GM12878 (cell line): Measurements from ENCODE around the gene PRSS1. TPM values are rescaled to one million over a fixed set of nuclear protein-coding genes. Genes with fewer than 3 reads are reported as not detected.
A peak's percentile ranks its signal among the peaks of the same experiment; 100 is the strongest.

Experiments
- ATAC-seq: fragments of 200-7000 bp; cut with Tn5 transposase; 3 replicates; pipeline ENCODE4 v1.9.1; 2020; ENCODE audit warnings: mild to moderate bottlenecking, moderate library complexity
- BruUV-seq: library from RNA; stranded (reverse); fragments of 400-500 nt; replicated peaks from 2 replicates; lab custom pipeline; 2021; lab: Mats Ljungman, UMichigan
- CTCF ChIA-PET: fragments of 300-600 bp; sonication (Branson Sonifier 250); formaldehyde crosslinking; extraction: SDS; loops from one replicate; lab custom pipeline; 2021; ENCODE audit warnings: inconsistent platforms; lab: Yijun Ruan, JAX
- POLR2A ChIA-PET: fragments of 350-600 bp; formaldehyde crosslinking; extraction: SDS; loops from one replicate; lab custom pipeline; 2021; ENCODE audit warnings: inconsistent platforms; lab: Charles Lee
- RAD21 ChIA-PET: fragments of 300-600 bp; sonication (Branson Sonifier 250); formaldehyde crosslinking; loops from one replicate; lab custom pipeline; 2023; ENCODE audit warnings: antibody characterized with exemption; ENCODE audit not compliant: unreplicated experiment; lab: Charles Lee
- SMC1A ChIA-PET: fragments of 300-600 bp; sonication (Branson Sonifier 250); formaldehyde crosslinking; loops from one replicate; lab custom pipeline; 2023; ENCODE audit not compliant: unreplicated experiment, uncharacterized antibody; lab: Charles Lee
- DNase-seq: peaks from one replicate; pipeline ENCODE4 v3.0.0-alpha.2; 2011; ENCODE audit warnings: low read depth, low spot score
- FAIRE-seq: peaks from 3 replicates; lab custom pipeline; 2011; peaks lifted over from hg19 to GRCh38; lab: Jason Lieb, UNC
- H2AFZ ChIP-seq: 2 replicates; pipeline ENCODE4 v1.6.0; 2011; ENCODE audit warnings: low read depth, low read length, control low read depth; ENCODE audit not compliant: control insufficient read depth
- H3K27ac ChIP-seq: 2 replicates; pipeline ENCODE4 v1.5.1; 2011; ENCODE audit warnings: control low read depth; ENCODE audit not compliant: control insufficient read depth, insufficient read depth
- H3K27me3 ChIP-seq, 2 experiments: replicated peaks in 1 of 2; 2 replicates each; pipeline versions ENCODE4 v1.6.0 to v1.6.1; 2011; ENCODE audit warnings: low read length in 1 of 2; ENCODE audit not compliant: control insufficient read depth in 2 of 2, insufficient read depth in 2 of 2
- H3K36me3 ChIP-seq, 2 experiments: 2 replicates each; pipeline ENCODE4 v1.5.1; 2011; ENCODE audit warnings: low read length in 1 of 2; ENCODE audit not compliant: control insufficient read depth in 2 of 2, insufficient read depth in 2 of 2
- H3K4me1 ChIP-seq: 2 replicates; pipeline ENCODE4 v1.6.1; 2011; ENCODE audit warnings: mild to moderate bottlenecking, low read length, moderate library complexity, mixed read lengths; ENCODE audit not compliant: control insufficient read depth, insufficient read depth
- H3K4me2 ChIP-seq: 2 replicates; pipeline ENCODE4 v1.6.0; 2011; ENCODE audit warnings: control low read depth; ENCODE audit not compliant: control insufficient read depth, insufficient read depth
- H3K4me3 ChIP-seq: fragments of 200-600 bp; sonication (generic); 2 replicates; pipeline ENCODE4 v1.5.1; 2016
- H3K79me2 ChIP-seq: 2 replicates; pipeline ENCODE4 v1.6.0; 2011; ENCODE audit warnings: low read length; ENCODE audit not compliant: control insufficient read depth, insufficient read depth
- H3K9ac ChIP-seq: 2 replicates; pipeline ENCODE4 v1.8.0; 2011; ENCODE audit warnings: low read length, control low read depth, mixed read lengths; ENCODE audit not compliant: control insufficient read depth, insufficient read depth
- H3K9me3 ChIP-seq: replicated peaks from 3 replicates; pipeline ENCODE4 v1.5.1; 2011; ENCODE audit warnings: mild to moderate bottlenecking, low read length; ENCODE audit not compliant: control insufficient read depth, insufficient read depth
- H4K20me1 ChIP-seq: 2 replicates; pipeline ENCODE4 v1.6.0; 2011; ENCODE audit not compliant: control insufficient read depth, insufficient read depth
- CBFB ChIP-seq: IDR thresholded peaks from 2 replicates; pipeline ENCODE4 v1.6.1; 2016; ENCODE audit warnings: antibody characterized with exemption, low read depth
- FOXM1 ChIP-seq: IDR thresholded peaks from 2 replicates; pipeline ENCODE4 v1.6.1; 2012; ENCODE audit warnings: low read depth, mild to moderate bottlenecking, inconsistent platforms, low read length, moderate library complexity
- IRF4 ChIP-seq: IDR thresholded peaks from 2 replicates; pipeline ENCODE4 v1.6.1; 2011; ENCODE audit warnings: low read depth, low read length
- MEF2A ChIP-seq: IDR thresholded peaks from 2 replicates; pipeline ENCODE4 v1.6.1; 2011; ENCODE audit warnings: low read depth, mild to moderate bottlenecking, low read length, moderate library complexity; ENCODE audit not compliant: insufficient read depth
- NRF1 ChIP-seq: conservative IDR thresholded peaks from 2 replicates; pipeline ENCODE4 v1.6.1; 2011; ENCODE audit warnings: mild to moderate bottlenecking, low read depth, low read length, improper control_type of control experiment
- PAX8 ChIP-seq: fragments of 450-650 bp; IDR thresholded peaks from 2 replicates; pipeline ENCODE4 v1.6.1; 2017; ENCODE audit warnings: mild to moderate bottlenecking, moderate library complexity
- PML ChIP-seq: IDR thresholded peaks from 2 replicates; pipeline ENCODE4 v1.6.1; 2012; ENCODE audit warnings: low read length, inconsistent platforms
- POU2F2 ChIP-seq: IDR thresholded peaks from 3 replicates; pipeline ENCODE4 v1.6.1; 2011; ENCODE audit warnings: low read depth, mild to moderate bottlenecking, low read length, borderline replicate concordance
- RAD51 ChIP-seq: fragments of 450-650 bp; IDR thresholded peaks from 2 replicates; pipeline ENCODE4 v1.6.1; 2016; ENCODE audit warnings: moderate library complexity, mild to moderate bottlenecking, inconsistent platforms
- RFX5 ChIP-seq: IDR thresholded peaks from 2 replicates; pipeline ENCODE4 v1.6.1; 2011; ENCODE audit warnings: low read depth, low read length, improper control_type of control experiment
- RUNX3 ChIP-seq: IDR thresholded peaks from 2 replicates; pipeline ENCODE4 v1.6.1; 2012; ENCODE audit warnings: low read length, inconsistent platforms
- SMC3 ChIP-seq: IDR thresholded peaks from 2 replicates; pipeline ENCODE4 v1.6.1; 2011; ENCODE audit warnings: low read length, improper control_type of control experiment, borderline replicate concordance
- SREBF1 ChIP-seq: IDR thresholded peaks from 2 replicates; pipeline ENCODE4 v1.6.1; 2012; ENCODE audit warnings: mild to moderate bottlenecking, low read length
- ZNF24 ChIP-seq: fragments of 450-650 bp; IDR thresholded peaks from 2 replicates; pipeline ENCODE4 v1.6.1; 2017; ENCODE audit warnings: antibody characterized with exemption, mild to moderate bottlenecking
- WGBS: methylation state at CpG from one replicate; pipeline ENCODE4 v1.1.6; 2016; ENCODE audit warnings: low lambda C conversion rate; ENCODE audit not compliant: insufficient replicate concordance, insufficient coverage; ENCODE audit errors: missing lambda C conversion rate; 5-methylcytosine and 5-hydroxymethylcytosine counted together
- in situ Hi-C: fragments of 300-500 bp; cut with MboI; formaldehyde crosslinking; loops from 9 replicates; pipeline ENCODE4 v1.14.3; 2018; ENCODE audit warnings: mixed read lengths
- intact Hi-C: fragments of 100-400 bp; cut with micrococcal nuclease; formaldehyde crosslinking; loops from one replicate; pipeline ENCODE4 v1.14.2; 2022; ENCODE audit not compliant: unreplicated experiment
- polyA plus RNA-seq, 11 experiments: library from polyadenylated mRNA; depleted of rRNA in 4 of 11; unstranded in 6 of 11; stranded (reverse) in 5 of 11; fragments of >200 nt; fragmentation: Nextera tagmentation in 4 of 11; fragmentation: Illumina TruSeq in 1 of 11; extraction: Ambion mirVana in 4 of 11; extraction: Trizol in 1 of 11; gene quantifications; 1 replicate in 1 of 11; 2 replicates in 10 of 11; pipeline versions ENCODE4 v1.2.1 to v1.2.3, GENCODE V29; 2011 to 2016; ENCODE audit warnings: inconsistent platforms in 2 of 11, missing spikeins in 2 of 11, low read depth in 1 of 11
- total RNA-seq, 4 experiments: library from RNA; depleted of rRNA in 3 of 4; stranded (reverse); fragments of >200 nt in 3 of 4; fragmentation: Illumina TruSeq in 1 of 4; extraction: Trizol in 1 of 4; gene quantifications; 2 replicates each; pipeline versions ENCODE4 v1.2.1 to v1.2.3, GENCODE V29; 2013 to 2021
- TF ChIP-seq, protein P1 (sequence below): fragments of 450-650 bp; formaldehyde crosslinking; IDR thresholded peaks from 2 replicates; pipeline ENCODE4 v1.4.0; 2020; ENCODE audit warnings: mild to moderate bottlenecking, moderate library complexity
- TF ChIP-seq, protein P2 (sequence below), 3 experiments: IDR thresholded peaks in 2 of 3; conservative IDR thresholded peaks in 1 of 3; 2 replicates each; pipeline ENCODE4 v1.5.1; 2011; ENCODE audit warnings: low read depth in 3 of 3, low read length in 3 of 3, mild to moderate bottlenecking in 3 of 3, control low read depth in 2 of 3, moderate library complexity in 2 of 3, inconsistent platforms in 1 of 3, mixed read lengths in 1 of 3; ENCODE audit not compliant: control insufficient read depth in 2 of 3, insufficient read depth in 1 of 3; ENCODE audit errors: extremely low read depth in 1 of 3
- TF ChIP-seq, protein P3 (sequence below): fragments of 450-650 bp; IDR thresholded peaks from 2 replicates; pipeline ENCODE4 v1.6.1; 2018; ENCODE audit warnings: borderline replicate concordance, mild to moderate bottlenecking; ENCODE audit not compliant: partially characterized antibody

The PRSS1 gene
- total and polyA plus RNA-seq, 10 of the 15 experiments (the other 5 are each of a cell fraction or from before 2014, with no cell fraction given): 11.9 TPM; not detected in 9

DNA sequence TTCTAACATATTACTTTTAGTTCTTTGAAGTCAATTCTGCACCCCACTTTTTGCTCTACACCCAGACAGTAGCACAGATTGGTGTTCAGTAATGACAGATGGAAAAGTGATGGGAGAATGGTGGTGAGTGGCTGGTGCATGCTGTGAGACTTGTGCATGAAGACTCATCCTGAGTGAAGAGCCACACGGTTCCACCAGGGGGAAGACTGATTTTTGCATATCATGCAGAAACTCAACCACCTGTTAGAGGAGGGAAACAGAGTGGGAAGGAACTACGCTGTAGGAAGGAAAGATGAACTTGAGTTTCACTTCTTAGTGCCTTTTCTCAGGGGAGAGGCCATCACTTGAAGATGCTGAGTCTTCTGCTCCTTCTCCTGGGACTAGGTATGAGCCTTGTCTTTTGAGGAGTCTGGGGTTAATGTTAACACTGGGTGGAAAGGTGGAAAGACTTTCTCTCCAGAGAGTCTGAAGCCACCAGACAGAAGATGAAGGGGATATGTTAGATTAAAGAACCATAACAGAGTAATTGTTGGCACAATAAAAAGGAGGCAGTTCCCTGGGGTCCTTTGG, 9.3 kb upstream of the PRSS1 start:
- FAIRE-seq (peak; percentile 86), ATAC-seq (peak; percentile 89), DNase-seq (no peak)
- H3K4me3 ChIP-seq: no peak overlapping the region
- ChIA-PET CTCF (interaction anchor here (0.9 to 1.7 kb wide), 4 partner anchors 43 to 73 kb away, joined by 4 to 9 read pairs (median 6); no protein-coding TSS in a partner anchor), POLR2A (no interaction called here), SMC1A (interaction anchor here (0.9 kb wide), 1 partner anchor 69 kb away, joined by 3 read pairs; no protein-coding TSS in a partner anchor), RAD21 (interaction anchor here (1.0 kb wide), 1 partner anchor 43 kb away, joined by 3 read pairs; no protein-coding TSS in a partner anchor)
- peaks cover 3% of the 10 kb centered on the region; the same call in 1 of the 2 replicates for H3K4me1 ChIP-seq
- H3K27me3 ChIP-seq: 0 out of 4 replicates have a peak, but pooled peaks cover 0 to under 1% of the 10 kb centered on the region in 2 experiments
- 0% methylated on average over 2 of the region's 2 CpGs for WGBS
- no peaks in the 10 kb centered on the region for H3K79me2 ChIP-seq
- H3K9ac ChIP-seq: no peak overlapping the region
- intact Hi-C loops (no loop called here), in situ Hi-C loops (no loop called here)
- 0 out of 2 replicates have a peak overlapping the region, but pooled peaks have one; percentile 13 for H3K4me2 ChIP-seq
- no peak overlapping the region for H3K27ac ChIP-seq
- BruUV-seq: no TSS peak
- no peak overlapping the region for H2AFZ ChIP-seq
- H3K9me3 ChIP-seq: no peaks in the 10 kb centered on the region
- no peaks in the 10 kb centered on the region for H3K36me3 ChIP-seq
- no peaks in the 10 kb centered on the region for H4K20me1 ChIP-seq
- no peak for TF ChIP-seq NRF1
- no peak for TF ChIP-seq RUNX3
- TF ChIP-seq RAD51: no peak
- TF ChIP-seq, protein P1, sequence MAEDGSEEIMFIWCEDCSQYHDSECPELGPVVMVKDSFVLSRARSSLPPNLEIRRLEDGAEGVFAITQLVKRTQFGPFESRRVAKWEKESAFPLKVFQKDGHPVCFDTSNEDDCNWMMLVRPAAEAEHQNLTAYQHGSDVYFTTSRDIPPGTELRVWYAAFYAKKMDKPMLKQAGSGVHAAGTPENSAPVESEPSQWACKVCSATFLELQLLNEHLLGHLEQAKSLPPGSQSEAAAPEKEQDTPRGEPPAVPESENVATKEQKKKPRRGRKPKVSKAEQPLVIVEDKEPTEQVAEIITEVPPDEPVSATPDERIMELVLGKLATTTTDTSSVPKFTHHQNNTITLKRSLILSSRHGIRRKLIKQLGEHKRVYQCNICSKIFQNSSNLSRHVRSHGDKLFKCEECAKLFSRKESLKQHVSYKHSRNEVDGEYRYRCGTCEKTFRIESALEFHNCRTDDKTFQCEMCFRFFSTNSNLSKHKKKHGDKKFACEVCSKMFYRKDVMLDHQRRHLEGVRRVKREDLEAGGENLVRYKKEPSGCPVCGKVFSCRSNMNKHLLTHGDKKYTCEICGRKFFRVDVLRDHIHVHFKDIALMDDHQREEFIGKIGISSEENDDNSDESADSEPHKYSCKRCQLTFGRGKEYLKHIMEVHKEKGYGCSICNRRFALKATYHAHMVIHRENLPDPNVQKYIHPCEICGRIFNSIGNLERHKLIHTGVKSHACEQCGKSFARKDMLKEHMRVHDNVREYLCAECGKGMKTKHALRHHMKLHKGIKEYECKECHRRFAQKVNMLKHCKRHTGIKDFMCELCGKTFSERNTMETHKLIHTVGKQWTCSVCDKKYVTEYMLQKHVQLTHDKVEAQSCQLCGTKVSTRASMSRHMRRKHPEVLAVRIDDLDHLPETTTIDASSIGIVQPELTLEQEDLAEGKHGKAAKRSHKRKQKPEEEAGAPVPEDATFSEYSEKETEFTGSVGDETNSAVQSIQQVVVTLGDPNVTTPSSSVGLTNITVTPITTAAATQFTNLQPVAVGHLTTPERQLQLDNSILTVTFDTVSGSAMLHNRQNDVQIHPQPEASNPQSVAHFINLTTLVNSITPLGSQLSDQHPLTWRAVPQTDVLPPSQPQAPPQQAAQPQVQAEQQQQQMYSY (CRISPR knock-in tag): no peak
- no peak for TF ChIP-seq ZNF24
- TF ChIP-seq, protein P2, sequence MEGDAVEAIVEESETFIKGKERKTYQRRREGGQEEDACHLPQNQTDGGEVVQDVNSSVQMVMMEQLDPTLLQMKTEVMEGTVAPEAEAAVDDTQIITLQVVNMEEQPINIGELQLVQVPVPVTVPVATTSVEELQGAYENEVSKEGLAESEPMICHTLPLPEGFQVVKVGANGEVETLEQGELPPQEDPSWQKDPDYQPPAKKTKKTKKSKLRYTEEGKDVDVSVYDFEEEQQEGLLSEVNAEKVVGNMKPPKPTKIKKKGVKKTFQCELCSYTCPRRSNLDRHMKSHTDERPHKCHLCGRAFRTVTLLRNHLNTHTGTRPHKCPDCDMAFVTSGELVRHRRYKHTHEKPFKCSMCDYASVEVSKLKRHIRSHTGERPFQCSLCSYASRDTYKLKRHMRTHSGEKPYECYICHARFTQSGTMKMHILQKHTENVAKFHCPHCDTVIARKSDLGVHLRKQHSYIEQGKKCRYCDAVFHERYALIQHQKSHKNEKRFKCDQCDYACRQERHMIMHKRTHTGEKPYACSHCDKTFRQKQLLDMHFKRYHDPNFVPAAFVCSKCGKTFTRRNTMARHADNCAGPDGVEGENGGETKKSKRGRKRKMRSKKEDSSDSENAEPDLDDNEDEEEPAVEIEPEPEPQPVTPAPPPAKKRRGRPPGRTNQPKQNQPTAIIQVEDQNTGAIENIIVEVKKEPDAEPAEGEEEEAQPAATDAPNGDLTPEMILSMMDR (IDR thresholded peaks at IDR 0.05 in 2 of 3, conservative IDR thresholded peaks at IDR 0.05 in 1 of 3; ENCODE audit: control insufficient read depth in 2 of 3, extremely low read depth in 1 of 3, insufficient read depth in 1 of 3, low read depth in 3 of 3, low read length in 3 of 3): peak; percentile 29 to 42 (median 40); a peak in 5 of 6 replicates
- TF ChIP-seq SREBF1: no peak
- peak; percentile 41; the same call in 1 of the 2 replicates for TF ChIP-seq SMC3
- no peak for TF ChIP-seq FOXM1
- TF ChIP-seq POU2F2: peak; percentile 86; the same call in 2 of the 3 replicates
- TF ChIP-seq, protein P3, sequence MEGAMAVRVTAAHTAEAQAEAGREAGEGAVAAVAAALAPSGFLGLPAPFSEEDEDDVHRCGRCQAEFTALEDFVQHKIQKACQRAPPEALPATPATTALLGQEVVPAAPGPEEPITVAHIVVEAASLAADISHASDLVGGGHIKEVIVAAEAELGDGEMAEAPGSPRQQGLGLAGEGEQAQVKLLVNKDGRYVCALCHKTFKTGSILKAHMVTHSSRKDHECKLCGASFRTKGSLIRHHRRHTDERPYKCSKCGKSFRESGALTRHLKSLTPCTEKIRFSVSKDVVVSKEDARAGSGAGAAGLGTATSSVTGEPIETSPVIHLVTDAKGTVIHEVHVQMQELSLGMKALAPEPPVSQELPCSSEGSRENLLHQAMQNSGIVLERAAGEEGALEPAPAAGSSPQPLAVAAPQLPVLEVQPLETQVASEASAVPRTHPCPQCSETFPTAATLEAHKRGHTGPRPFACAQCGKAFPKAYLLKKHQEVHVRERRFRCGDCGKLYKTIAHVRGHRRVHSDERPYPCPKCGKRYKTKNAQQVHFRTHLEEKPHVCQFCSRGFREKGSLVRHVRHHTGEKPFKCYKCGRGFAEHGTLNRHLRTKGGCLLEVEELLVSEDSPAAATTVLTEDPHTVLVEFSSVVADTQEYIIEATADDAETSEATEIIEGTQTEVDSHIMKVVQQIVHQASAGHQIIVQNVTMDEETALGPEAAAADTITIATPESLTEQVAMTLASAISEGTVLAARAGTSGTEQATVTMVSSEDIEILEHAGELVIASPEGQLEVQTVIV: no peak
- no peak for TF ChIP-seq IRF4
- TF ChIP-seq RFX5: no peak
- no peak for TF ChIP-seq PAX8
- no peak for TF ChIP-seq MEF2A
- no peak for TF ChIP-seq PML
- no peak for TF ChIP-seq CBFB
